ENCODE results near the gene LYRM4.

LYRM4 gene

GRCh38 chr6:5143634-5144311 is 117.0 kb downstream of the LYRM4 start (continued):
- TF ChIP-seq ZNF148 (tag by site-specific recombination; IDR thresholded peaks at IDR 0.05; ENCODE audit: borderline replicate concordance) = no peak
- no peak for TF ChIP-seq ZIC2 (tag by site-specific recombination; IDR thresholded peaks at IDR 0.05)
- no peak for TF ChIP-seq ZNF433 (tag by site-specific recombination; IDR thresholded peaks at IDR 0.05; ENCODE audit: low read depth)
- no peak for TF ChIP-seq ZNF707 (tag by site-specific recombination; IDR thresholded peaks at IDR 0.05)
- peak; percentile 49; the same call in 1 of the 2 replicates for TF ChIP-seq ZNF660 (tag by site-specific recombination; IDR thresholded peaks at IDR 0.05)
- TF ChIP-seq, protein P1, sequence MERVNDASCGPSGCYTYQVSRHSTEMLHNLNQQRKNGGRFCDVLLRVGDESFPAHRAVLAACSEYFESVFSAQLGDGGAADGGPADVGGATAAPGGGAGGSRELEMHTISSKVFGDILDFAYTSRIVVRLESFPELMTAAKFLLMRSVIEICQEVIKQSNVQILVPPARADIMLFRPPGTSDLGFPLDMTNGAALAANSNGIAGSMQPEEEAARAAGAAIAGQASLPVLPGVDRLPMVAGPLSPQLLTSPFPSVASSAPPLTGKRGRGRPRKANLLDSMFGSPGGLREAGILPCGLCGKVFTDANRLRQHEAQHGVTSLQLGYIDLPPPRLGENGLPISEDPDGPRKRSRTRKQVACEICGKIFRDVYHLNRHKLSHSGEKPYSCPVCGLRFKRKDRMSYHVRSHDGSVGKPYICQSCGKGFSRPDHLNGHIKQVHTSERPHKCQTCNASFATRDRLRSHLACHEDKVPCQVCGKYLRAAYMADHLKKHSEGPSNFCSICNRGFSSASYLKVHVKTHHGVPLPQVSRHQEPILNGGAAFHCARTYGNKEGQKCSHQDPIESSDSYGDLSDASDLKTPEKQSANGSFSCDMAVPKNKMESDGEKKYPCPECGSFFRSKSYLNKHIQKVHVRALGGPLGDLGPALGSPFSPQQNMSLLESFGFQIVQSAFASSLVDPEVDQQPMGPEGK (tag by site-specific recombination; IDR thresholded peaks at IDR 0.05) = no peak
- TF ChIP-seq ZNF544 (tag by site-specific recombination; IDR thresholded peaks at IDR 0.05) = no peak
- TF ChIP-seq ZFP3 (tag by site-specific recombination; IDR thresholded peaks at IDR 0.05; ENCODE audit: low read depth) = no peak
- TF ChIP-seq KLF9 (tag by site-specific recombination; IDR thresholded peaks at IDR 0.05; ENCODE audit: low read depth) = no peak
- TF ChIP-seq, protein P2, sequence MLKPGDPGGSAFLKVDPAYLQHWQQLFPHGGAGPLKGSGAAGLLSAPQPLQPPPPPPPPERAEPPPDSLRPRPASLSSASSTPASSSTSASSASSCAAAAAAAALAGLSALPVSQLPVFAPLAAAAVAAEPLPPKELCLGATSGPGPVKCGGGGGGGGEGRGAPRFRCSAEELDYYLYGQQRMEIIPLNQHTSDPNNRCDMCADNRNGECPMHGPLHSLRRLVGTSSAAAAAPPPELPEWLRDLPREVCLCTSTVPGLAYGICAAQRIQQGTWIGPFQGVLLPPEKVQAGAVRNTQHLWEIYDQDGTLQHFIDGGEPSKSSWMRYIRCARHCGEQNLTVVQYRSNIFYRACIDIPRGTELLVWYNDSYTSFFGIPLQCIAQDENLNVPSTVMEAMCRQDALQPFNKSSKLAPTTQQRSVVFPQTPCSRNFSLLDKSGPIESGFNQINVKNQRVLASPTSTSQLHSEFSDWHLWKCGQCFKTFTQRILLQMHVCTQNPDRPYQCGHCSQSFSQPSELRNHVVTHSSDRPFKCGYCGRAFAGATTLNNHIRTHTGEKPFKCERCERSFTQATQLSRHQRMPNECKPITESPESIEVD (tag by site-specific recombination; IDR thresholded peaks at IDR 0.05) = no peak

- Histone ChIP-seq H3K4me1 (ENCODE audit: control insufficient read depth, insufficient read depth, low read length) (peaks cover 4% of the 10 kb centered on the region; the same call in 1 of the 2 replicates), H3K36me3 (ENCODE audit: control insufficient read depth in 2 of 2, insufficient read depth in 1 of 2, low read length in 2 of 2) (no peaks in the 10 kb centered on the region), H3K27ac (ENCODE audit: extremely low read depth, low read depth, low read length) (no peak overlapping the region), H3K9me3 (ENCODE audit: control insufficient read depth, insufficient read depth, low read depth, low read length) (no peaks in the 10 kb centered on the region), H3K4me3 (ENCODE audit: low read depth, low read length) (no peak overlapping the region)
- ChIA-PET POLR2A (no interaction called here), CTCF (interaction anchor here (0.6 to 4.9 kb wide), 54 partner anchors 7 to 1648 kb away, joined by 3 to 57 read pairs (median 5); partner anchors contain the start of gene PPP1R3G)
- TF ChIP-seq PRDM4 (tag by site-specific recombination; IDR thresholded peaks at IDR 0.05) (no peak), ZNF433 (tag by site-specific recombination; IDR thresholded peaks at IDR 0.05; ENCODE audit: low read depth) (no peak), ZNF544 (tag by site-specific recombination; IDR thresholded peaks at IDR 0.05) (no peak), BCL11A (tag by site-specific recombination; IDR thresholded peaks at IDR 0.05; ENCODE audit: low read depth) (no peak), ZNF660 (tag by site-specific recombination; IDR thresholded peaks at IDR 0.05) (no peak), ZNF221 (tag by site-specific recombination; IDR thresholded peaks at IDR 0.05; ENCODE audit: borderline replicate concordance) (no peak), ZNF658 (tag by site-specific recombination; IDR thresholded peaks at IDR 0.05) (no peak), ZNF18 (tag by site-specific recombination; IDR thresholded peaks at IDR 0.05) (no peak), ZNF768 (tag by site-specific recombination; IDR thresholded peaks at IDR 0.05) (no peak), RBAK (tag by site-specific recombination; IDR thresholded peaks at IDR 0.05) (no peak), MEIS1 (CRISPR knock-in tag; IDR thresholded peaks at IDR 0.05; ENCODE audit: borderline replicate concordance) (no peak), ZBTB6 (tag by site-specific recombination; IDR thresholded peaks at IDR 0.05) (no peak), SP7 (tag by site-specific recombination; IDR thresholded peaks at IDR 0.05) (no peak), ZFP3 (tag by site-specific recombination; IDR thresholded peaks at IDR 0.05; ENCODE audit: low read depth) (no peak), GLIS1 (tag by site-specific recombination; IDR thresholded peaks at IDR 0.05) (no peak)
- TF ChIP-seq, protein P3, sequence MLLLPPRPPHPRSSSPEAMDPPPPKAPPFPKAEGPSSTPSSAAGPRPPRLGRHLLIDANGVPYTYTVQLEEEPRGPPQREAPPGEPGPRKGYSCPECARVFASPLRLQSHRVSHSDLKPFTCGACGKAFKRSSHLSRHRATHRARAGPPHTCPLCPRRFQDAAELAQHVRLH (tag by site-specific recombination; IDR thresholded peaks at IDR 0.05) = no peak
Measured at GRCh38 chr6:5142915-5143314, 117.8 kb downstream of the LYRM4 start.

All from HEK293 (cell line).